ENCODE data around the gene TMEM168.
A peak's percentile ranks its signal among the peaks of the same experiment; 100 is the strongest.
"Not testable (repeated sequence)": the region's sequence is repeated elsewhere in the genome, so short reads cannot be mapped to it uniquely, and the experiment has no call there.

The TMEM168 gene

DNA sequence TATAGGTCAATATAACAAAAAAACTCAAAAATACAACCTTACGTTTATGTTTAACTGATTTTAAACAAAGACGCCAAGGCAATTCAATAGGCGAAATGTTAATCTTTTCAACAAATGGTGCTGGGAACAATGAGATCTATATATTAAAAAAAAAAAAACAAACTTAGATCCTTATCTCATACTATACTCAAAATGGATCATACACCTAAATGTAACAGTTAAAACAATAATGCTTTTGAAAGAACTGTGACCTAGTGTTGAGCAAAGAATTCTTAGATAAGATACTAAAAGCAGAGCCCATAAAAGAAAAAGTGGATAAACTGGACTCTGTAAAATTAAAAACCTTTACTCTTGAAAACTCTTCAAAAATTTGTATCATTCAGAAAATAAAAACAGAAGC lies 8.6 kb downstream of the TMEM168 start:
- DNase-seq (ENCODE audit: low read depth): no peak

DNA sequence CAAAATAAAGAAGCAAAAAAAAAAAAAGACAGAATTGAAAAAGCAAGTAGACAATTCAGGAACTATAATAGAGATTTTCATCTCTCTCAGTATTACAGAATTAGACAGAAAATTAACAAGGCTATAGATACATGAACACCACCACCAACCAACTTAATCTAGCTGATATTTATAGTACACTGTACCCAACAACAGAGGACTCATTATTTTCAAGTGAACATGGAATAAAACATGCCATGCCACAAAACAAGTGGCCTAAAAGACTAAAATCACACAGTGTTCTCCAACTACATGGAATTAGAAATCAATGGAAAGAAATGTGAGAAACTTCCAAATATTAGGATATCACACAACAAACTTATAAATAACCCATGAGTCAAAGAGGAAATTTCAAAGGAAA lies 9.1 kb downstream of the TMEM168 start:
- no peak for DNase-seq (ENCODE audit: low read depth)

GRCh38 chr7:112779667-112780066 lies 10.5 kb downstream of the TMEM168 start:
- peak; percentile 26 for DNase-seq (ENCODE audit: low read depth)

GRCh38 chr7:112777406-112777805 lies 12.8 kb downstream of the TMEM168 start:
- DNase-seq (ENCODE audit: low read depth): no peak

DNA sequence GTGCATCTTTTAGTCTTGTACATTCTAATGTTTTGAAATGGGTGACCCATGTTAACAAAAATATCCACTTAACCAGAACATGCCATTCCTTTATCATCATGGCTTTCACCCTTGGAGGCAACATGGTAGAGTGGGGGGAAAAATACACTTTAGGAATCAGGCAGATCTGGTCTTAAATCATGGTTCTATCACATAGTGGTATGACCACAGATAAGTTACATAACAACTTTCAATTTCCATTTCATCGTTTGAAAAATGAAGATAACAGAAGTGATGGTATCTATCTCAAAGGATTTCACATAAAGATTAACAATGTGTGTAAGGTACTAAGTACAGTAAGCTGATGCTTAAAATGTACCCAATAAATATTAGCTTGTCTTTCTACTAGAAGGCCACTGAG lies 19.0 kb downstream of the TMEM168 start:
- DNase-seq (ENCODE audit: low read depth): no peak

- DNase-seq (ENCODE audit: low read depth): peak; percentile 37
Observed at GRCh38 chr7:112770051-112770450, 20.1 kb downstream of the TMEM168 start.

- no peak for DNase-seq (ENCODE audit: low read depth)
Observed at GRCh38 chr7:112765105-112765504, 25.1 kb downstream of the TMEM168 start.

GRCh38 chr7:112763996-112764395 lies 26.2 kb downstream of the TMEM168 start:
- no peak for DNase-seq (ENCODE audit: low read depth)

GRCh38 chr7:112763298-112763697 lies 26.9 kb downstream of the TMEM168 start:
- DNase-seq (ENCODE audit: low read depth): no peak

- DNase-seq (ENCODE audit: low read depth): no peak
Observed at GRCh38 chr7:112759905-112760304, 30.3 kb downstream of the TMEM168 start.

GRCh38 chr7:112757337-112757736 lies 32.9 kb downstream of the TMEM168 start:
- no peak for DNase-seq (ENCODE audit: low read depth)

GRCh38 chr7:112753298-112753697 lies 36.9 kb downstream of the TMEM168 start:
- no peak for DNase-seq (ENCODE audit: low read depth)

DNA sequence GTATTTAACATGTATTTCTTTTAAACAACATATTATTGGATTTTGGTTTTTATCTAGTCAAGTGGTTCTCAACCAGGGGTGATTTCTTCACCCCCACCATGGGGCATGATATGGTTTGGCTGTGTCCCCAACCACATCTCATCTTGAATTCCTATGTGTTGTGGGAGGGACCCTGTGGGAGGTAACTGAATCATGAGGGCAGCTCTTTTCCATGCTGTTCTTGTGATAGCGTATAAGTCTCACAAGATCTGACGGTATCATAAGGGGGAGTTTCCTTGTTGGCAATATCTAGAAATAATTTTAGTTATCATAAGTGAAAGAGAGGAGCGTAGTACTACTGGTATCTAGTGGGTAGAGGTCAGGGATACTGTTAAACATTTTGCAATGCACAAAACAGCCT lies 37.6 kb downstream of the TMEM168 start:
- no peak for DNase-seq (ENCODE audit: low read depth)

- no peak for DNase-seq (ENCODE audit: low read depth)
Observed at GRCh38 chr7:112749775-112750174, 40.4 kb downstream of the TMEM168 start.

- DNase-seq (ENCODE audit: low read depth): peak; percentile 10
Observed at GRCh38 chr7:112748381-112748780, 41.8 kb downstream of the TMEM168 start.

GRCh38 chr7:112745635-112746034 lies 44.6 kb downstream of the TMEM168 start:
- no peak for DNase-seq (ENCODE audit: low read depth)

DNA sequence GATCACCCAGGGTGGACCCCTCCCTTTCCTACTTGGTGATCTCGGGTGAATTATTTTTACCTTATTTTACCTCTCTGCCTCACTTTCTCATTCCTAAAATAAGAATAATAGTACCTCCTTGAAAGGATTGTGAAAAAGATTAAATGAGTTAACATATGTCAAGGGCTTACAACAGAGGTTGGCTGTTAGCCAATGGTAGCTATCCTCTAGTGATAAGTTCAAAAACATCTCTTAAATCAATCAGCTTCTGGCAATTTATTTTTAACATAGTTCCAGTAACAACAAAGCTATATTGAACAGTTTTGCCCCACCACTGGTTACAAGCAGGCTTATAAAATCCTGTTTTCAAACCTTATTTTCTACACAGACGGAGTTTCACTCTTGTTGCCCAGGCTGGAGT lies 45.4 kb downstream of the TMEM168 start:
- DNase-seq (ENCODE audit: low read depth): no peak

DNA sequence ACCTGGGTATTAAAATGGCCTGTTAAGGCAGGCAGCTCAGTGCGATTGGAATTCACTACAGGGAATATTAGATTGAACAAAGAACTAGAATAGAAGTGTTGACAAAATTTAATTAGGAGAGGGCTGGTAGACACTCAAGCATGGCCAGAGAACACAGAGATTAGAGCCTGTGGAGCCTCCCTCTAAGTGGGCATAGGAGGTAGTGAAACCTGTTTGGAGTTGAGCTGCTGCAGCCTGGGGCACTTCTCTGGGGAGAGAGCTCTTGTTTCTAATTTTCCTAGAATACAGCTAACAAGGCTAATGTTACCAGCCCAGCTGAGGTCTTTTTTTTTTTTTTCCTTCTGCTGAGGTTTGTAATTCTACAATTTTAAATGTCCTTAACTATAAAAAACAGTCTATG lies 46.4 kb downstream of the TMEM168 start:
- DNase-seq (ENCODE audit: low read depth): no peak

- DNase-seq (ENCODE audit: low read depth): no peak
Observed at GRCh38 chr7:112740667-112741066, 49.5 kb downstream of the TMEM168 start.

DNA sequence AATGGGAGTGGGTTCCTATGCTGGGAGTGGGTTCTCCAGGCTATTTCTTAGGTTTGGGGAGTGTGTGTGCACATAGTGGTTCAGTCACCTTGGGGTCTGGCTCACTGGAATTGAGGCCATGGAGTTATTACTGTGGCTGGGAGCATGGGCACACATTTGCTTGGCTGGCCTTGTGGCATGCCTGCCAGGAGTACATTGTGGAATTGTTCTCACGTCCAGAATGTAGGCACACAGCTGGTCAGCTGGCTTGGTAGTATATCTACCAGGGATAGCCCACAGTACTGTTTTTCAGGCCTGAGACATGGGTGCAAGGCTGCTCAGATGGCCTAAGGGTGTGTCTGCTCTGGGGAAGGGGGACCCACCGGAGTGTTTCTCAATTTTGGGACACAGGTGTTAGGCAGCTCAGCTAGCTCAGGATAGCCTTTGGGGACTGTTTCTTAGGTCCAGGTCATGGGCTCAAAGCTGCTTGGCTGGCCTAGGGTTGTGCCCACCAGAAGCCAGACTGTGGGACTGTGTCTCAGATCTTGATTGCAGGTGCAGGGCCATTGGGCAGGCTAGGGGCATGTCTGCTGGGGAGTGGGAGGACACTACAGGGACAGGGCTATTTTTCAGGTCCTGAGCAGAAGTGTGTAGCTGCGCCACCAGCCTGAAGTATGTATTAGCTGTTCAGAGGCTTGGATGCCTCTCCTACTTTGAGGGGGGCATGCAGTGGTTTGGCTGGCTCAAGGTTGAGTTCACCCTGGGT lies 50.6 kb downstream of the TMEM168 start:
- DNase-seq (ENCODE audit: low read depth): no peak

GRCh38 chr7:112735261-112735660 lies 54.9 kb downstream of the TMEM168 start:
- no peak for DNase-seq (ENCODE audit: low read depth)

- not testable (repeated sequence) for DNase-seq (ENCODE audit: low read depth)
Observed at GRCh38 chr7:112731324-112731723, 58.9 kb downstream of the TMEM168 start.

- DNase-seq (ENCODE audit: low read depth): peak; percentile 10
Observed at GRCh38 chr7:112726076-112726475, 64.1 kb downstream of the TMEM168 start.

DNA sequence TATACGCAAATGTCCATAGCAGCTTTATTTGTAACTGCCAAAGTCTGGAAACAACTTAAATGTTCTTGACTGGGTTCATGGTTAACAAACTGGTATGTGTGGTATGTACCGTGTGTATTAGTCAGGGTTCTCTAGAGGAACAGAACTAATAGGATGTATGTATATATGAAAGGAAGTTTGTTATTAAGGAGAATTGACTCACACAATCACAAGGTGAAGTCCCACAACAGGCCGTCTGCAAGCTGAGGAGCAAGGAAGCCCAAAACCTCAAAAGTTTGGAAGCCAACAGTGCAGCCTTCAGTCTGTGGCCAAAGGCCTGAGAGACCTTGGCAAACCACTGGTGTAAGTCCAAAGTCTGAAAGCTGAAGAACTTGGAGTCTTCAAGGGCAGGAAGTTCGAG lies 66.8 kb downstream of the TMEM168 start:
- DNase-seq (ENCODE audit: low read depth): peak; percentile 74
